ENCODE results near the gene TNFSF18. TPM values are rescaled to one million over a fixed set of nuclear protein-coding genes. Genes with fewer than 3 reads are reported as not detected.

The TNFSF18 gene
- total RNA-seq, 1 donor from 2014 or later, result 0.14 TPM

DNA sequence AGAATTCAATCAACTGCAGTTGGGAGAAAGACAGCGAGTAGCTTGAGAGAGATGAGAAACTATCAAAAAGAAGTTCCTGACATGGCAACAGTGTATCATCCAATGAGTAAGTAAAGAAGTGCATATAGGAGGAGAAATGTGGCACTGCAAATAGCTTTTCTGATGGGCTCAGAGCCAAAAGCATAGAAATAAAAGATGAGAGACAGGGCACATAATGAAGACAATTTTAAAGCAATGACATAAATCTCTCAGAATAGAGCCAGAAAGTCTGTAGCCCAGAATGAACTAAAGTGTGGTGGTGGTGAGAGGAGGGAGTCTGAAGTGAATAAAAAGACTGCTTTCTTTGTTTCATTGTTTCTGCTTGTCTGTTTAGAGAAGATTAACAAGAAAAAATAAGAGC is 34.3 kb downstream of the TNFSF18 start:
- H3K4me1 Mint-ChIP-seq (ENCODE audit: low read depth, unreplicated experiment), result no peaks in the 10 kb centered on the region
- Histone ChIP-seq H3K4me3 (ENCODE audit: insufficient read depth, low read depth, low read length) (no peak overlapping the region), H4K20me1 (ENCODE audit: insufficient read depth, low read length) (no peaks in the 10 kb centered on the region), H2AFZ (ENCODE audit: low read depth, low read length) (no peak overlapping the region), H3K9me3 (ENCODE audit: insufficient read depth, low read depth, low read length) (no peaks in the 10 kb centered on the region), H3K27ac (ENCODE audit: low read depth, low read length) (no peak overlapping the region), H3K4me2 (ENCODE audit: low read length) (no peak overlapping the region), H3K79me2 (ENCODE audit: insufficient read depth, low read length) (no peaks in the 10 kb centered on the region), H3K27me3 (ENCODE audit: insufficient read depth, low read length) (no peaks in the 10 kb centered on the region), H3K9ac (ENCODE audit: low read length) (no peak overlapping the region), H3K36me3 (ENCODE audit: insufficient read depth, low read length) (no peaks in the 10 kb centered on the region), H3K4me1 (ENCODE audit: insufficient read depth, low read length) (no peaks in the 10 kb centered on the region)
- no peaks in the 10 kb centered on the region for H3K36me3 Mint-ChIP-seq (ENCODE audit: low read depth, unreplicated experiment)
- no peak for TF ChIP-seq EZH2 (IDR thresholded peaks at IDR 0.05; ENCODE audit: insufficient read depth, low read length)
- TF ChIP-seq, protein P1, sequence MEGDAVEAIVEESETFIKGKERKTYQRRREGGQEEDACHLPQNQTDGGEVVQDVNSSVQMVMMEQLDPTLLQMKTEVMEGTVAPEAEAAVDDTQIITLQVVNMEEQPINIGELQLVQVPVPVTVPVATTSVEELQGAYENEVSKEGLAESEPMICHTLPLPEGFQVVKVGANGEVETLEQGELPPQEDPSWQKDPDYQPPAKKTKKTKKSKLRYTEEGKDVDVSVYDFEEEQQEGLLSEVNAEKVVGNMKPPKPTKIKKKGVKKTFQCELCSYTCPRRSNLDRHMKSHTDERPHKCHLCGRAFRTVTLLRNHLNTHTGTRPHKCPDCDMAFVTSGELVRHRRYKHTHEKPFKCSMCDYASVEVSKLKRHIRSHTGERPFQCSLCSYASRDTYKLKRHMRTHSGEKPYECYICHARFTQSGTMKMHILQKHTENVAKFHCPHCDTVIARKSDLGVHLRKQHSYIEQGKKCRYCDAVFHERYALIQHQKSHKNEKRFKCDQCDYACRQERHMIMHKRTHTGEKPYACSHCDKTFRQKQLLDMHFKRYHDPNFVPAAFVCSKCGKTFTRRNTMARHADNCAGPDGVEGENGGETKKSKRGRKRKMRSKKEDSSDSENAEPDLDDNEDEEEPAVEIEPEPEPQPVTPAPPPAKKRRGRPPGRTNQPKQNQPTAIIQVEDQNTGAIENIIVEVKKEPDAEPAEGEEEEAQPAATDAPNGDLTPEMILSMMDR (IDR thresholded peaks at IDR 0.05; ENCODE audit: insufficient read depth, low read depth, low read length), result no peak
- FAIRE-seq, result no peak
- no peak overlapping the region for H3K27ac Mint-ChIP-seq (ENCODE audit: unreplicated experiment)
- H3K27me3 Mint-ChIP-seq (ENCODE audit: low read depth, unreplicated experiment), result no peaks in the 10 kb centered on the region
- DNase-seq (ENCODE audit: low read depth), result no peak
- no peak overlapping the region for H3K4me3 Mint-ChIP-seq (ENCODE audit: unreplicated experiment)
- peaks cover 2% of the 10 kb centered on the region for H3K9me3 Mint-ChIP-seq (ENCODE audit: unreplicated experiment)

DNA sequence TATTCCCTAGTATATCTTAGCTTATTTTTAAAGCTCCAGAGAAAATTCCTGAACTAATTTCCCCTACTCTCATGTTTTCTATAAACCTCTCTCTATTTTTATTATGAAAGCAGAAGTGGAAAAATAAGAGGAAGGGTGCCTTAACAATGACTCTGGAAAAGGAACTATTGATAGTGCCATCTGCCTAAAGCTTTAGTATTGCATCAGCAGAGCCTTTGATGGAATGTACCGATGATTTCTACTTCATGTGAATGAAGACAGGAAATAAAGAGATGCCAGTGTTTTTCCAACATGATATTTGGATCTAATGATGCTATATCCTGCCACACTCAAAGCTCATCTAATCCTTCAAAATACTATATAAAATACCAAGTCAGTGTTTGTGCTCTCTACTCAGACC is 35.1 kb downstream of the TNFSF18 start:
- Mint-ChIP-seq H3K9me3 (ENCODE audit: unreplicated experiment) (peaks cover 2% of the 10 kb centered on the region), H3K36me3 (ENCODE audit: low read depth, unreplicated experiment) (no peaks in the 10 kb centered on the region), H3K4me1 (ENCODE audit: low read depth, unreplicated experiment) (no peaks in the 10 kb centered on the region), H3K4me3 (ENCODE audit: unreplicated experiment) (no peak overlapping the region), H3K27ac (ENCODE audit: unreplicated experiment) (no peak overlapping the region), H3K27me3 (ENCODE audit: low read depth, unreplicated experiment) (no peaks in the 10 kb centered on the region)
- FAIRE-seq (no peak), DNase-seq (ENCODE audit: low read depth) (no peak)
- Histone ChIP-seq H3K36me3 (ENCODE audit: insufficient read depth, low read length) (no peaks in the 10 kb centered on the region), H3K4me3 (ENCODE audit: insufficient read depth, low read depth, low read length) (no peak overlapping the region), H3K79me2 (ENCODE audit: insufficient read depth, low read length) (no peaks in the 10 kb centered on the region), H3K9ac (ENCODE audit: low read length) (no peak overlapping the region), H3K27ac (ENCODE audit: low read depth, low read length) (no peak overlapping the region), H3K27me3 (ENCODE audit: insufficient read depth, low read length) (no peaks in the 10 kb centered on the region), H3K4me2 (ENCODE audit: low read length) (no peak overlapping the region), H2AFZ (ENCODE audit: low read depth, low read length) (no peak overlapping the region), H3K4me1 (ENCODE audit: insufficient read depth, low read length) (no peaks in the 10 kb centered on the region), H4K20me1 (ENCODE audit: insufficient read depth, low read length) (no peaks in the 10 kb centered on the region), H3K9me3 (ENCODE audit: insufficient read depth, low read depth, low read length) (no peaks in the 10 kb centered on the region)
- no peak for TF ChIP-seq EZH2 (IDR thresholded peaks at IDR 0.05; ENCODE audit: insufficient read depth, low read length)

GRCh38 chr1:173014160-173014559 is 36.6 kb downstream of the TNFSF18 start:
- Histone ChIP-seq H3K79me2 (ENCODE audit: insufficient read depth, low read length) (no peaks in the 10 kb centered on the region), H3K9ac (ENCODE audit: low read length) (no peak overlapping the region), H3K27ac (ENCODE audit: low read depth, low read length) (no peak overlapping the region), H4K20me1 (ENCODE audit: insufficient read depth, low read length) (no peaks in the 10 kb centered on the region), H3K36me3 (ENCODE audit: insufficient read depth, low read length) (no peaks in the 10 kb centered on the region), H2AFZ (ENCODE audit: low read depth, low read length) (no peak overlapping the region), H3K4me2 (ENCODE audit: low read length) (no peak overlapping the region), H3K27me3 (ENCODE audit: insufficient read depth, low read length) (no peaks in the 10 kb centered on the region), H3K9me3 (ENCODE audit: insufficient read depth, low read depth, low read length) (no peaks in the 10 kb centered on the region), H3K4me3 (ENCODE audit: insufficient read depth, low read depth, low read length) (no peak overlapping the region), H3K4me1 (ENCODE audit: insufficient read depth, low read length) (no peaks in the 10 kb centered on the region)
- no peaks in the 10 kb centered on the region for H3K36me3 Mint-ChIP-seq (ENCODE audit: low read depth, unreplicated experiment)
- no peak for DNase-seq (ENCODE audit: low read depth)
- H3K9me3 Mint-ChIP-seq (ENCODE audit: unreplicated experiment), result no peaks in the 10 kb centered on the region
- H3K4me3 Mint-ChIP-seq (ENCODE audit: unreplicated experiment), result no peak overlapping the region
- H3K4me1 Mint-ChIP-seq (ENCODE audit: low read depth, unreplicated experiment), result no peaks in the 10 kb centered on the region
- H3K27me3 Mint-ChIP-seq (ENCODE audit: low read depth, unreplicated experiment), result no peaks in the 10 kb centered on the region
- no peak for FAIRE-seq
- H3K27ac Mint-ChIP-seq (ENCODE audit: unreplicated experiment), result no peak overlapping the region
- TF ChIP-seq, protein P1 (IDR thresholded peaks at IDR 0.05; ENCODE audit: insufficient read depth, low read depth, low read length), result no peak
- no peak for TF ChIP-seq EZH2 (IDR thresholded peaks at IDR 0.05; ENCODE audit: insufficient read depth, low read length)

Data from astrocyte (in vitro differentiated cells and primary cell).